Left lung (tissue), 10 donors: Measurements from ENCODE around the gene TSHZ2. TPM values are rescaled to one million over a fixed set of nuclear protein-coding genes. Genes with fewer than 3 reads are reported as not detected.

Experiments
- ATAC-seq: fragments of 200-7000 bp; cut with Tn5 transposase; one replicate; pipeline ENCODE4 v1.9.1; 2020; ENCODE audit warnings: moderate library complexity
- DNase-seq, 4 donors: peaks; one replicate each; pipeline ENCODE4 v3.0.0-alpha.2; 2013 to 2020
- H3K27ac ChIP-seq, 2 donors: fragments of 200-600 bp; sonication (generic) in 1 of 2; one replicate each; pipeline versions ENCODE4 v1.5.0 to v1.8.0; 2020 to 2021
- H3K27me3 ChIP-seq, 2 donors: fragments of 200-600 bp; sonication (generic) in 1 of 2; one replicate each; pipeline versions ENCODE4 v1.5.0 to v1.8.0; 2020 to 2021
- H3K36me3 ChIP-seq, 2 donors: fragments of 200-600 bp; sonication (generic) in 1 of 2; one replicate each; pipeline versions ENCODE4 v1.5.0 to v1.8.0; 2020 to 2021
- H3K4me1 ChIP-seq, 2 donors: fragments of 200-600 bp; one replicate each; pipeline ENCODE4 v1.8.0; 2021
- H3K4me3 ChIP-seq, 2 donors: fragments of 200-600 bp; sonication (generic) in 1 of 2; one replicate each; pipeline versions ENCODE4 v1.5.0 to v1.8.0; 2020 to 2021; ENCODE audit warnings: mild to moderate bottlenecking in 1 of 2
- H3K9me3 ChIP-seq, 2 donors: fragments of 200-600 bp; sonication (generic) in 1 of 2; one replicate each; pipeline versions ENCODE4 v1.5.0 to v1.8.0; 2020 to 2021
- CTCF ChIP-seq, 2 donors: fragments of 200-600 bp; sonication (generic) in 1 of 2; IDR thresholded peaks; one replicate each; pipeline versions ENCODE4 v1.5.0 to v1.8.0; 2021; ENCODE audit warnings: antibody characterized with exemption in 2 of 2
- intact Hi-C, 2 donors: fragments of 100-400 bp; cut with DNase I; formaldehyde crosslinking; loops; one replicate each; pipeline versions ENCODE4 v1.11.2 to v1.14.2; 2022
- polyA plus RNA-seq, 6 donors: library from polyadenylated mRNA; unstranded; fragments of 120-200 nt; gene quantifications; one replicate each; pipeline ENCODE4 v1.2.1, GENCODE V29; 2013; ENCODE audit not compliant: insufficient read length in 6 of 6
- total RNA-seq, 2 donors: library from RNA; stranded (reverse); fragmentation: NEBNext Ultra II Directional; extraction: Animal tissue kit (Norgen Biotek cat#: 25700); gene quantifications; one replicate each; pipeline ENCODE4 v1.2.1, GENCODE V29; 2021
- donor health status: DM: no; HTN: yes; CAD: no.
- donor health status: DM: no; HTN: no; CAD: no.

The TSHZ2 gene
- total and polyA plus RNA-seq, 8 donors, result 7.6 to 20.7 (median 13.9) TPM

GRCh38 chr20:53070224-53070623, 98.1 kb downstream of the TSHZ2 start:
- Histone ChIP-seq H3K27me3 (peaks cover 0 to 14% of the 10 kb centered on the region in 2 donors), H3K4me1 (no peaks in the 10 kb centered on the region), H3K4me3 (no peak overlapping the region), H3K27ac (no peak overlapping the region), H3K36me3 (no peaks in the 10 kb centered on the region), H3K9me3 (no peaks in the 10 kb centered on the region)
- no peak for TF ChIP-seq CTCF (IDR thresholded peaks at IDR 0.05)
- intact Hi-C loops, result no loop called here
- DNase-seq (no peak), ATAC-seq (no peak)

- Histone ChIP-seq H3K27me3 (peaks cover 0 to 14% of the 10 kb centered on the region in 2 donors), H3K9me3 (no peaks in the 10 kb centered on the region), H3K4me3 (no peak overlapping the region), H3K27ac (peak overlapping the region; percentile 18 to 26), H3K36me3 (no peaks in the 10 kb centered on the region), H3K4me1 (no peaks in the 10 kb centered on the region)
- no peak for ATAC-seq
- no peak for DNase-seq
- TF ChIP-seq CTCF (IDR thresholded peaks at IDR 0.05), result no peak
- intact Hi-C loops, result no loop called here
Observed at GRCh38 chr20:53070706-53071392, 98.7 kb downstream of the TSHZ2 start.

DNA sequence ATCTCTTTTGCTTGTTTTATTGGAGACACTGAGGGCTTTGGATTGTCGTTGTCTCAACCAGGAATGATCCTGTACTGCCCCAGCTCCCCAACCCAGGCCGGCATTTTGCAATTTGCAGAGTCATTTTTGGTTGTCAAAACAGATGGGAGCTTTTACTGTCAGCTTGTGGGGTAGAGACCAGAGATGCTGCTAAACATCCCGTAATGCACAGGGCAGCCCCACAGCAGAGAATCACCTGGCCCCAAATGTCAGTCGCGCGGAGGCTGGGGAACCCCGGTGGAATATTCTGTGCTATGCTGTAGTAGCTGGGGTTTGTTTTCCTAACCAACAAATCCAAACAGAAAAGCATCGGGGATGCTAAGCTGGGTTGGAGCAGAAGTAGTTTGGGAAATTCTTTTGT, 99.7 kb downstream of the TSHZ2 start:
- intact Hi-C loops, result no loop called here
- TF ChIP-seq CTCF (IDR thresholded peaks at IDR 0.05), result no peak
- Histone ChIP-seq H3K4me1 (peaks cover 0 to 3% of the 10 kb centered on the region in 2 donors), H3K27me3 (peaks cover 0 to 14% of the 10 kb centered on the region in 2 donors), H3K9me3 (no peaks in the 10 kb centered on the region), H3K27ac (peak overlapping the region in 1 of 2 donors; percentile 18), H3K4me3 (no peak overlapping the region), H3K36me3 (no peaks in the 10 kb centered on the region)
- ATAC-seq (no peak), DNase-seq (no peak)

- DNase-seq, result no peak
- Histone ChIP-seq H3K4me1 (peaks cover 0 to 3% of the 10 kb centered on the region in 2 donors), H3K4me3 (no peak overlapping the region), H3K9me3 (no peaks in the 10 kb centered on the region), H3K27ac (no peak overlapping the region), H3K36me3 (no peaks in the 10 kb centered on the region), H3K27me3 (peaks cover 0 to 14% of the 10 kb centered on the region in 2 donors)
- intact Hi-C loops, result no loop called here
- no peak for TF ChIP-seq CTCF (IDR thresholded peaks at IDR 0.05)
- no peak for ATAC-seq
Observed at GRCh38 chr20:53072923-53073579, 100.9 kb downstream of the TSHZ2 start.

- H3K4me3 ChIP-seq, result no peak overlapping the region
- H3K27ac ChIP-seq, result no peak overlapping the region
- ATAC-seq (no peak), DNase-seq (no peak)
- intact Hi-C loops, result no loop called here
- H3K9me3 ChIP-seq, result no peaks in the 10 kb centered on the region
- peaks cover 0 to 14% of the 10 kb centered on the region in 2 donors for H3K27me3 ChIP-seq
- TF ChIP-seq CTCF (IDR thresholded peaks at IDR 0.05), result no peak
- peaks cover 0 to 3% of the 10 kb centered on the region in 2 donors for H3K4me1 ChIP-seq
- H3K36me3 ChIP-seq, result no peaks in the 10 kb centered on the region
Observed at GRCh38 chr20:53073636-53074415, 101.7 kb downstream of the TSHZ2 start.
